Uterus (tissue), 4 donors: Measurements from ENCODE around the gene MEIS3. TPM values are rescaled to one million over a fixed set of nuclear protein-coding genes. Genes with fewer than 3 reads are reported as not detected.

Experiments used
- DNase-seq, 2 donors: peaks; one replicate each; pipeline ENCODE4 v3.0.0-alpha.2; 2019 to 2020
- H3K27ac ChIP-seq, 2 donors: fragments of 200-600 bp; sonication (generic); 1 replicate in 1 of 2; 2 replicates in 1 of 2; pipeline ENCODE4 v1.5.1; 2016 to 2018
- H3K27me3 ChIP-seq, 2 donors: fragments of 200-600 bp; sonication (generic); one replicate each; pipeline ENCODE4 v1.5.1; 2018 to 2019; ENCODE audit warnings: control low read depth in 1 of 2
- H3K36me3 ChIP-seq, 2 donors: fragments of 200-600 bp; sonication (generic); one replicate each; pipeline ENCODE4 v1.5.1; 2019; ENCODE audit warnings: control low read depth in 1 of 2
- H3K4me1 ChIP-seq, 2 donors: fragments of 200-600 bp; sonication (generic); one replicate each; pipeline ENCODE4 v1.5.1; 2018 to 2019; ENCODE audit warnings: control low read depth in 1 of 2
- H3K4me3 ChIP-seq, 2 donors: fragments of 200-600 bp; sonication (generic); 1 replicate in 1 of 2; 2 replicates in 1 of 2; pipeline ENCODE4 v1.5.1; 2018 to 2019; ENCODE audit warnings: mild to moderate bottlenecking in 1 of 2
- H3K9me3 ChIP-seq, 2 donors: fragments of 200-600 bp; sonication (generic); one replicate each; pipeline ENCODE4 v1.5.1; 2019; ENCODE audit warnings: control low read depth in 1 of 2
- CTCF ChIP-seq, 4 experiments: fragments of 200-600 bp in 2 of 4; fragments of 450-650 bp in 2 of 4; sonication (generic) in 2 of 4; IDR thresholded peaks; one replicate each; pipeline ENCODE4 v1.5.1; 2016 to 2019; ENCODE audit warnings: antibody characterized with exemption in 4 of 4, mild to moderate bottlenecking in 2 of 4, moderate library complexity in 1 of 4
- POLR2A ChIP-seq, 2 donors: fragments of 450-650 bp; IDR thresholded peaks; one replicate each; pipeline ENCODE4 v1.6.1; 2016; ENCODE audit warnings: antibody characterized with exemption in 2 of 2, mild to moderate bottlenecking in 1 of 2, moderate library complexity in 1 of 2
- intact Hi-C: fragments of 100-400 bp; cut with DNase I; formaldehyde crosslinking; loops from one replicate; pipeline ENCODE4 v1.15.1; 2023; ENCODE audit warnings: low total_unique reads
- total RNA-seq, 4 donors: library from RNA; depleted of rRNA in 3 of 4; stranded (reverse); fragments of >200 nt in 3 of 4; gene quantifications; one replicate each; pipeline versions ENCODE4 v1.1.0 to v1.2.4, GENCODE V29; 2014 to 2023
- donor health status: DM: yes; HTN: yes; CAD: no.

MEIS3 gene
- total RNA-seq, 4 donors from 2014 or later, result 28.9 to 133 (median 75.0) TPM

- H3K27me3 ChIP-seq, result no peaks in the 10 kb centered on the region
- no peak overlapping the region for H3K4me3 ChIP-seq
- H3K9me3 ChIP-seq, result no peaks in the 10 kb centered on the region
- no peak overlapping the region for H3K27ac ChIP-seq
- H3K4me1 ChIP-seq, result no peaks in the 10 kb centered on the region
- DNase-seq, result no peak
- H3K36me3 ChIP-seq, result no peaks in the 10 kb centered on the region
- intact Hi-C loops, result no loop called here
- no peak for TF ChIP-seq CTCF (IDR thresholded peaks at IDR 0.05)
- TF ChIP-seq POLR2A (IDR thresholded peaks at IDR 0.05), result no peak
Measured at GRCh38 chr19:47376589-47377144, 42.7 kb downstream of the MEIS3 start.

- H3K27me3 ChIP-seq, result no peaks in the 10 kb centered on the region
- DNase-seq, result no peak
- no peak overlapping the region for H3K27ac ChIP-seq
- no peaks in the 10 kb centered on the region for H3K36me3 ChIP-seq
- H3K4me3 ChIP-seq, result no peak overlapping the region
- TF ChIP-seq CTCF (IDR thresholded peaks at IDR 0.05) (no peak), POLR2A (IDR thresholded peaks at IDR 0.05) (no peak)
- H3K4me1 ChIP-seq, result no peaks in the 10 kb centered on the region
- intact Hi-C loops, result no loop called here
- no peaks in the 10 kb centered on the region for H3K9me3 ChIP-seq
Measured at GRCh38 chr19:47375694-47376588, 43.4 kb downstream of the MEIS3 start.

GRCh38 chr19:47374876-47375693 lies 44.2 kb downstream of the MEIS3 start:
- TF ChIP-seq CTCF (IDR thresholded peaks at IDR 0.05), result no peak
- no peak for TF ChIP-seq POLR2A (IDR thresholded peaks at IDR 0.05)
- DNase-seq, result no peak
- Histone ChIP-seq H3K9me3 (no peaks in the 10 kb centered on the region), H3K4me1 (no peaks in the 10 kb centered on the region), H3K36me3 (no peaks in the 10 kb centered on the region), H3K27me3 (no peaks in the 10 kb centered on the region), H3K4me3 (no peak overlapping the region), H3K27ac (no peak overlapping the region)
- intact Hi-C loops, result no loop called here

- Histone ChIP-seq H3K36me3 (no peaks in the 10 kb centered on the region), H3K4me3 (no peak overlapping the region), H3K27me3 (no peaks in the 10 kb centered on the region), H3K4me1 (no peaks in the 10 kb centered on the region), H3K27ac (no peak overlapping the region), H3K9me3 (no peaks in the 10 kb centered on the region)
- TF ChIP-seq POLR2A (IDR thresholded peaks at IDR 0.05) (no peak), CTCF (IDR thresholded peaks at IDR 0.05) (no peak)
- intact Hi-C loops, result no loop called here
- DNase-seq, result no peak
Measured at GRCh38 chr19:47373246-47374240, 45.8 kb downstream of the MEIS3 start.
